HG03064 (cell line): ENCODE measurements around the gene TRIM36.

ENCODE experiments used
- ATAC-seq: cut with Tn5 transposase; IDR thresholded peaks from one replicate; pipeline ENCODE4 v1.9.1; 2021; ENCODE audit warnings: low read depth; ENCODE audit not compliant: unreplicated experiment

TRIM36 gene

DNA sequence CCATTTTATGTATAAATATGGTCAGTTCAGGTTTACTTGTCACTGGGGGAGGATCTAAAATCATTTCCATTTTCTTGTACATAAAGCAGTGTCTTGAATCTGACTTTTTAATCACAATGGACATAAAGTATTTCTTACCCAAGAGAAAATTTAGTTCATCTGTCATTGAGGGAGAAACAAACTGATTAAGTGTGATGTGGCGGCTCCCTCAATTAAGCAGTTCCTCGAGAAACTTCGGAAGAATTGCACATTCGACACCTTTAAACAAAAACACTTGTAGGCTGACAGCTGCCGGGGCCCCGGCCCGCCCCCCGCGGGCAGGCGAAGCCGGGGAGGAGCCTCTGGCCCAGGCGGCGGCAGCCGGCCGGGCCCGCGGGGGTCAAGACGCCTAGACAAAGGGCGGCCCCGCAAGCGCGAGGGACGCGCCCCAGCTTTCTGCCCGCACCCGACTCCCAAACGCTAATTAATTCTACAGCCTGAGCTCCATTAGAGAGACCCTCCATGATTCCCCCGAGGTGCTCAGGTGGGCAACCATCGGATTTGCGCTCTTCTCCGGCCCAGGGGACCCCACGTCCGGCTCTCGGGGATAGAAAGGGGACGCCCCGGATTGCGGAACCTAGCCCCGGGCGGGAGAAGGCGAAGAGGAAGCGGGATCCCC, 750 bp downstream of the TRIM36 start:
- ATAC-seq, result no peak

DNA sequence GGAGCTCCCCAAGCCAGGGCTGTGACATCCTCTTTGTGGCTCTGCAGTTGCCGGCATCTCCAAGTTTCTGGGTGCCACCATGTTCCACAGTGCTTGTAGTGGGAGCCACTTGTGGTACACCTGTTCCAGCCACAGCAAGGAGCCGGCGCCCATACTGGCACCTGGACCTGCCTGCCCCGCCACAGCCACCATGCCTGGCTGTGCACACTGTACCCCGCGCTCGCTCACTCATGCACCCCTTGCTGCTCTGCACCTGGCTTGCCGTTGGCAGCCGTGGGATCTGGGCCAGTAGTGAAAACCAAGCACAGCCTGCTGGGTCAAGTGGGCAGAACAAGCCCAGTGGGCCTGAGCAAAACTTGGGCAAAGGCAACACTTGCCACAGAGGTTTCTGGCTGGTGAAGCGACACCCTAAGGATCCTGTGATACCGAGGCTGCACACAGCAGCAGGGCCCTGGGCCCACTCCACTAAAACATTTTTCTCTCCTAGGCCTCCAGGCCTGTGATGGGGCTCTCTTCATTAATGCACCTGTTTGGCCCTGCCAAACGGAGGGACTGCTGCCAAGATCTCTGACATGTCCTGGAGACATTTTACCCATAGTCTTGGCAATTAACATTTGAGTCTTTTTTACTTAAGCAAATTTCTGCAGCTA, 2.8 kb downstream of the TRIM36 start:
- ATAC-seq, result no peak

DNA sequence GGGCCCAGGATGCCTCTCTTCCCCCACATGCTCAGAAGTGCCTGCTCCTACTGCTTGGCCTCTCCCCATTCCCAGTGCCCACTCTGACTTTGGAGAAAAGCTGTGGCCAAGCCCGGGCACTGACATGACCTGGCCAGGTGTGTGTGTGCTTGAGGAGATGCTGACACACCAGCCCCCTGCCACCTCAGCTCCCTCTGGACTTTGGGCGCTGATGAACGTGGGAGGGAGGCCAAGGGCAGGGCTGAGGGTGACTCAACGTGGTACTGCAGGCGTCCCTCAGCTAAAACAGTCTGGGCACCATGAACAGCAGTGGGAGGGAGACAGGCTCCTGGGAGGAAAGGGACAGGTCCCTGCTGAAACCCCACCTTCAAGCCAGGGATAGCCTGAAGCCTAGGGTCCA, 3.9 kb downstream of the TRIM36 start:
- no peak for ATAC-seq

DNA sequence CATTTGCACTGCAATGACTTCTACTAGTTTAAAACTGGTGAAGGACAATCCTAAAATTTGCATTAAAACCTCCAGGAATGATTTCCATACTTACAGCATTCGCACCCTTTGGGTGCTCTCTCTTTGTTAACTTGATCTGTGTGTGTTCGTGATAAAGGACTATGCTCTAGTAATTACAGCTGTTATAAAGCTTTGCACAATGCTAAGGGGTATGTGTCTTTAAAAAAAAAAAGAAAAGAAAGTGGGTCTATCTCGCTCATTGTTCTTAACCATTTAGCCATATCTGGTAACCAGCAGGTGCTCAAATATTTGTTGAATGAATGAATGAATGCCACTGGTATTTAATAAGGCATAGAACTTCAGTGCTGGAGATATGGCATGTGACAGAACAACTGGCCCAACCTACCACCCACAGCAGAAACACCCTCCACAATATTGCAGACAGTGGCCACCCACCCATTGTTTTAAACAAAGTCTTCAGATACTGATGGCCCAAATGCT, 8.7 kb downstream of the TRIM36 start:
- no peak for ATAC-seq

- ATAC-seq, result no peak
Measured at GRCh38 chr5:115151208-115151805, 18.4 kb downstream of the TRIM36 start.

- no peak for ATAC-seq
Measured at GRCh38 chr5:115150512-115150911, 19.2 kb downstream of the TRIM36 start.

DNA sequence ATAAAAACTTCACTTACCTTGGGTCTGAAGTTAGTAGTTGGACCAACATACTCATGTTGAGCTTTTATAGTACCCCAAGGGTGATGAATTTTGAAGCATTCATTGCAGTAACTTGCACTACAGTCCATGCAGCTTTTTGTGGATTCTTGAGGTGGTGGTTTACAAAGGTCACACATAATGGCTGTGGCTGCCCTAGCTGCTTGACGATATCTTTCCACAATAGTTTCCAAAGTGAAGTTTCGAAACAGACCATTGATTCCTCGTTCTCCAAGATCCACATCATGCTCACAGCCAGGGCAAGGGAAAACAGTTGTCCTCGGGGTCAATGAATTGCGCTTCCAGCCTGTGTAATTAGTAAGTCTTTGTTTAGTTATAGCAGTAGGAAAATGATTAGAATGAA, 22.7 kb downstream of the TRIM36 start:
- no peak for ATAC-seq

DNA sequence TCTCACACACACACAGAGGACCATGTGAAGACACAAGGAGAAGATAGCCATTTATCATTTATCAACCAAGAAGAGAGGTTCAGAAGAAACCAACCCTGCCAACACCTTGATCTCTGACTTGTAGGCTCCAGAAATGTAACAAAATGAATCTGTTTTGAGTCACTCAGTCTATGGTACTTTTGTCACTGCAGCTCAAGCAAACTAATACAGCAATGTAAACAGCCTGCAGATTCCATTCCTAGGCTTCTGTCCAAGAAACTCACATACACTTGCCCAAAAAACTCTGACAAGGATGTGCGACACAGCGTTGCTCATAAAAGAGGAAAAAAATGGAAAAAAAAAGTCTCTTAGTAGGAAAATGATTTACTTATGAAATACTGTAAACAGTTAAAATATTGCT, 33.4 kb downstream of the TRIM36 start:
- ATAC-seq, result no peak

- no peak for ATAC-seq
Measured at GRCh38 chr5:115132465-115132864, 37.2 kb downstream of the TRIM36 start.

DNA sequence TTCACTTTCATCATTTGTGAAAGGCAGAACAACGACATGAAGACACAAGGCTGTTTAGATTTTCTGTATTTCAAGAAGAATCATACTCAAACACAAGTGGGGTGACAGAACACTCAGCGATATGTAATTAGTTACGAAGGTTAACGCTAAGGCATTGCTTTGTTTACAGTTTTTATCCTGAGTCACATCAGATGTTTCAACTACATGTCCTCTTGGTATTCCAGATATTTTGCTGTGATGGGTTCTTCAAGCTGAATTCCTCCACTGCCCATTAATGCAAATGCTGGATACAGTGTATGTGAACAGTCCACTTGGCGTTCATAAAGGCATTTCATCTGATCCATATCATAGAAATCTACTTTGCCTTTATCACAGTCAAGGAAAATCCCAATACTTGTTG, 43.4 kb downstream of the TRIM36 start:
- ATAC-seq, result no peak

DNA sequence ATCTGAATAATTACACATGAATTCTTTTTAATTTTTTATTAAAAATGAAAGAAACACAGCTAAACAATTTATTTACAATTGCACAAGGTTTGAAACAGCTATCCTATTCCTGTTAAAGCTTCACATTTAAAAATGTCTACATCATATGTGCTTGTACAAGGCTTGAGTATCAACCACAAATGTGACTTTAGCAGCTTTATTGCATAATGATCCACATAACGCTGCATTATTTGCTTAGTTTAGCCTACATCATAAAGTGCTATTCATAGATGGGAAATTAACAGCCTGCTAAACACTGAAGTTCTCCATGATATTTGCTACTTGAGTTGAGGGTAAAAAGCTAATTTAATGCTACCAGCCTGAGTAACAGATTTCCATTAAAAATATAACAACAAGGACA, 45.0 kb downstream of the TRIM36 start:
- no peak for ATAC-seq

- no peak for ATAC-seq
Measured at GRCh38 chr5:115116001-115116400, 53.7 kb downstream of the TRIM36 start.

DNA sequence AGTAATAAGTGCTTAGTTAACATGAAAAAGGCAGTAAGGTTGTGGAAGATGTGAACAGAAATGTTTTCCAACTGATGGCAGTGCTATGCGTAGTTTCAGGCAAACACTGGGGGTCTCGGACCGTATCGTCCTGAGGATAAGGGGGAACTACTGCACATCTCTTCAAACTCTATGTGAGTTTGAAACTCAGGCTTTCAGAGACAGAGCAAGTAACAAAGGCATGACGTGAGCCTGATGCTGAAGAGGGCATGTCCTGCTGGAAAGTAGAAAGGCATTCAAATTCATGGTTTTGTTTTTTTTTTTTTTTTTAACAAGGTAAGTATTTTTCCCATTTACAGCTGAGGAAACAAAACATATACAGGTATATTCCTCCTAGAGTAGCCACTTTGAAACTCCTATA, 59.9 kb downstream of the TRIM36 start:
- ATAC-seq, result no peak

- no peak for ATAC-seq
Measured at GRCh38 chr5:115109356-115109755, 60.4 kb downstream of the TRIM36 start.

DNA sequence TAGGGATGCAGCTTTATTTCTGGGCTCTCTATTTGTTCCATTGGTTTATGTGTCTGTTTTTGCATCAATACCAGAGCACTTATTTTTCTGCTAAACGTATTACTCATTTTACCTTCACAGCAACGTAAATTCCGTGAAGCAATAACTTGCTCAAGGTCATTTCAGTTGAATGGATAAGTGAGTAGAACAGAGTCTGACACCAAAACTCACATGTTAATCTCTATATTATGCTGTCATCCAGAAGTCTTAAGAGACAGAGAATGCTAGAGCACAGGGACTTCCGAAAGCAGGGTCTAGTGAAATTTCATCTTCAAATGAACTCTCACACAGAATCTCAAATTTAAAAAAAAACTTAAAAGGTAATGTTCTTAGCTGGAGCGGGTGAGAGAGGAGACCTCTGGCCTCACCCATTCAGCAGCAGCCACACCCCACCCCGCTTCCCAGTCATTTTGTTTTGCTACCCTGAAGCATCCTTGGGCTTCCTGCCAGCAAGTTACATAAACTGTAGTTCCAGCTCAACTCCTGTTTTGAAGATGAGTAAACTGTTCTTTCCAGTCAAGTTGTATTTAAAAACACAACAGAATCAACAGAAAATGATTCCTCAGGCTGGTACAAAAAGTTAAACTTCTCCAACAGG, 69.3 kb downstream of the TRIM36 start:
- ATAC-seq, result no peak

GRCh38 chr5:115098041-115098702, 71.5 kb downstream of the TRIM36 start:
- no peak for ATAC-seq

GRCh38 chr5:115097236-115097635, 72.5 kb downstream of the TRIM36 start:
- no peak for ATAC-seq

DNA sequence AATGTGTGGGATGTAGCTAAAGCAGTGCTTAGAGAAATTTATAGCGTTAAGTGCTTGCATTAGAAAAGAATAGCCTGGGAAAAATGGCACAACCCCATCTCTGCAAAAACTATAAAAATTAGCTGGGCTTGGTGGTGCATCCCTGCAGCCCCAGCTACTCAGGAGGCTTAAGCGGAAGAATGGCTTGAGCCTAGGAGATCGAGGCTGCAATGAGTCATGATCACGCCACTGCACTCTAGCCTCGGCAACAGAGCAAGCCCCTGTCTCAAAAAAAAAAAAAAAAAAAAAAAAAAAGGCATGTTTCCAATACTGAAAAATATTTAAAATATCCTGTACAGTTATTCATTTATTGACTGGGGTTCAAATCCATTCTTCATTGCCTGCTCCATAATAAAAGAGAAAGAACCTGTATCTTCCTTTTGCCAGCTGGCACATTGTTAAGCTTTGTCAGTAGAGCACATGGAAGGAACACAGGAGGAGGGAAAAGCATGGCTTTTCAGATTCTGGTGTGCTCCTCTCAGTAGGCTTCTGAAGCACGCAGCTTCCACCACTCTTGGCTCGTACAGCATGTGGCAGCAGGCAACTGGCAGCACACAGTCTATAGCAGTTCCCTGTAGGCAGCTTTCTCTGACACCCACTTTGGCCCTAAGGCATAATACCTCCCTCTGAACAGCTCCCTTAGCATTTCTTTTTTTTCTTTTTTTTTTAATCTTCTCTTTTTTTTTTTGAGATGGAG, 73.5 kb downstream of the TRIM36 start:
- no peak for ATAC-seq

- no peak for ATAC-seq
Measured at GRCh38 chr5:115087951-115088350, 81.8 kb downstream of the TRIM36 start.

- no peak for ATAC-seq
Measured at GRCh38 chr5:115086473-115086872, 83.2 kb downstream of the TRIM36 start.
